ENCODE results near the gene NDUFB1. TPM values are rescaled to one million over a fixed set of nuclear protein-coding genes. Genes with fewer than 3 reads are reported as not detected.

NDUFB1 gene
- total RNA-seq = 335 and 379 TPM in 2 replicates

DNA sequence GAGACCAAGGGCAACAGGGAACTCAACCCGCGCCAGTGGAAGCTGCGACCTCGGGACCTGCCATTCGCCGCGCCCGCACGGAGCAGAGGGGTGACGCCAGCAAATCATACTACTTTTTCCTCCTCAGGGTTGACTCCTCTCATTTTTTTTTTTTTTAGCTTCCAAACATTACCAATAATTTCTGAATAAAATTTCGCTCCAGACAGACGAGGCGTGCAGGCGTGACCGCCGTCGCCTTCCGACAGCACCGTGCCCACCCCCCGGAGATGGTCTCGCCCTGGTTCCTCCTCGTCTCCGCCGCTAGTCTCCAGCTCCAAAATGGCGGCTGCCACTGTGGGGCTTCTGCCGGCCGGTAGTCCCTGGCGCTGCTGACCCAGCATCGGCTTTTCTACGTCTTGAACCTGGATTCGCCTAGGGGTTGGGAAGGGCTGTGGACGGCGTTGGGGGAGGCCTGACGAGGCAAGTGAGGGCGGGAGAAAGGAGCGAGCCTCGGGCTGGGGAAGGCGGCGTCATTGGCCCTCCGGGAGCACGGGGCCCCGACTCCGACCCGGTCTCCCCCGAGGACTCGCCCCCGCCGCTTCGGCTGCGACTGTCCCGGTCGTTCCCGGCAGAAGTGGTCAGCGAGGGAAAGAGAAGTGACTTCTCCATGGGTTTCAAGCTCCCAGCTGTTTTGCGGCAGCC lies at the start of gene NDUFB1, which contains the start of gene CPSF2:
Gene NDUFB1 (minus strand): TSS at position 37 of the 681 bp plus-strand sequence. CDS start 4,069 bp downstream, outside the sequence.
Gene CPSF2 (plus strand): TSS at position 300 of the 681 bp plus-strand sequence. CDS start 9,016 bp downstream, outside the sequence.

DNA sequence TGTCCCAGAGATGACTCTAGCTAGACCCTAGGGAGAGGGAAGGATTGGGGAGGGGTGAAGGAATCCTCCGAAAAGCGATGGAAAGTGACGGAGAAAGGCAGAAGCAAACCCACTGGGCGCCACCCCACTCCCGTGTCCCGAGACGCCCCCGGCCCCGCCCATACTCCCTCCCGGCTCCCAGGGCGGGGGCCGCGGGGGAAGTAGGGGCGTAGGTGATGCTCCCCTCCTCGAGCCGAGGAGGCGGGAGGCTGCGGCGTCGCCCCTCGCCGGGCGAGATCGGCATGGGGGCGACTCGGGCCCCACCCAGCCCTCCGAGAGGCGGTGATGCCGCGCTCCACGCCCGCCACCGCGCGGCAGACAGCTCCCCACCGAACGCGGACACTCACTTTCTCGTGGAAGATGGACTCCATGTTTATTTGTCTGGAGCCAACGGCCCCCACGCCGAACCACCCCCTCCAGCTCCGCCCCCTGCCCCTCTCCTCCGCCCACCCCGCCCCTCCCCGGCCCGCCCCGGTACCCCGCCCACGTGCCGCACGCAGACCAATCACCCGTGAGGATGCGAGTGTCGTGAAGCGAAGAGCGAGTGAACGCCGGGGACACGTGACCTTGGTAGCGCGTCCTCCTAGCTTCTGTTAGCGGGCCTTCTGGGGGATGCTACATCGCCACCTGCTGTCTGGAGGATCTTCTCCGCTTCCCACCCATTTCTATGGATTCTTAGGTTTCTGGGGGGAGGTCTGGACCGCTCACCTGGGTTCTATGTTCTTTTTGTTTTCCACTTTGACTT lies 15.2 kb downstream of the NDUFB1 start, which contains the start of gene ATXN3:
Gene ATXN3 (minus strand): TSS at position 440 of the 784 bp plus-strand sequence. CDS start 30 bp downstream, at position 410.

Other genes with a start within 250 kb of the NDUFB1 start
- 15.9 and 17.4 TPM in 2 replicates for gene FBLN5, start 174.0 kb downstream of the NDUFB1 start, total RNA-seq
- 19.6 and 26.2 TPM in 2 replicates for gene TRIP11, start 81.6 kb downstream of the NDUFB1 start, total RNA-seq
- gene ATXN3, start 15.1 kb downstream of the NDUFB1 start, total RNA-seq = 66.8 and 100 TPM in 2 replicates
- 21.1 and 30.1 TPM in 2 replicates for gene CPSF2, start 263 bp upstream of the NDUFB1 start, total RNA-seq
- under 0.01 TPM in 1 of 2 replicates, not detected in the other for gene SLC24A4, start 201.5 kb upstream of the NDUFB1 start, total RNA-seq

All from bronchial smooth muscle cell (primary cell).